ENCODE measurements around the gene ARHGAP36.

The ARHGAP36 gene

GRCh38 chrX:131073607-131074006, 15.5 kb downstream of the ARHGAP36 start:
- DNase-seq = no peak

GRCh38 chrX:131081772-131082740, 23.9 kb downstream of the ARHGAP36 start:
- DNase-seq = no peak

GRCh38 chrX:131083510-131084142, 25.5 kb downstream of the ARHGAP36 start:
- DNase-seq = no peak

- no peak for DNase-seq
Measured at GRCh38 chrX:131084145-131084544, 26.0 kb downstream of the ARHGAP36 start.

- DNase-seq = no peak
Measured at GRCh38 chrX:131136776-131137175, 78.6 kb downstream of the ARHGAP36 start.

GRCh38 chrX:131139072-131139471, 80.9 kb downstream of the ARHGAP36 start:
- DNase-seq = no peak
